Mesendoderm (in vitro differentiated cells): ENCODE results near the gene BEND3.
"Not testable (repeated sequence)": the region's sequence is repeated elsewhere in the genome, so short reads cannot be mapped to it uniquely, and the experiment has no call there.

Experiments
- DNase-seq: peaks from one replicate; pipeline ENCODE4 v3.0.0; 2013
- H2AK5ac ChIP-seq: 2 replicates; pipeline ENCODE4 v1.6.1; 2013; ENCODE audit warnings: low read length, inconsistent platforms
- H2BK120ac ChIP-seq: 2 replicates; pipeline ENCODE4 v1.6.1; 2013; ENCODE audit warnings: low read depth, mild to moderate bottlenecking, low read length, moderate library complexity, mixed read lengths
- H2BK15ac ChIP-seq: replicated peaks from 2 replicates; pipeline ENCODE4 v1.6.1; 2013; ENCODE audit warnings: low read depth, mild to moderate bottlenecking, moderate library complexity
- H2BK5ac ChIP-seq: 2 replicates; pipeline ENCODE4 v1.6.1; 2013; ENCODE audit warnings: low read length, inconsistent platforms
- H3K18ac ChIP-seq: 2 replicates; pipeline ENCODE4 v1.6.1; 2013; ENCODE audit warnings: mild to moderate bottlenecking, low read length, mixed read lengths
- H3K23ac ChIP-seq: one replicate; pipeline ENCODE4 v1.6.1; 2013; ENCODE audit warnings: low read length
- H3K27ac ChIP-seq: 2 replicates; pipeline ENCODE4 v1.5.1; 2013; ENCODE audit warnings: low read depth, mild to moderate bottlenecking, inconsistent platforms, low read length, moderate library complexity
- H3K27me3 ChIP-seq: 2 replicates; pipeline ENCODE4 v1.6.1; 2013; ENCODE audit warnings: low read length, control low read depth, mild to moderate bottlenecking, inconsistent platforms; ENCODE audit not compliant: insufficient read depth, poor library complexity
- H3K36me3 ChIP-seq: 2 replicates; pipeline ENCODE4 v1.6.1; 2013; ENCODE audit warnings: low read length, inconsistent platforms; ENCODE audit not compliant: control insufficient read depth, insufficient read depth
- H3K4ac ChIP-seq: one replicate; pipeline ENCODE4 v1.6.1; 2013; ENCODE audit warnings: low read depth, mild to moderate bottlenecking, low read length, moderate library complexity
- H3K4me1 ChIP-seq: 2 replicates; pipeline ENCODE4 v1.6.1; 2013; ENCODE audit warnings: low read depth, low read length, inconsistent platforms; ENCODE audit not compliant: control insufficient read depth
- H3K4me2 ChIP-seq: 2 replicates; pipeline ENCODE4 v1.6.1; 2013; ENCODE audit warnings: low read length
- H3K4me3 ChIP-seq: 2 replicates; pipeline ENCODE4 v1.5.1; 2013; ENCODE audit warnings: mild to moderate bottlenecking, low read length
- H3K56ac ChIP-seq: one replicate; pipeline ENCODE4 v1.6.1; 2013; ENCODE audit warnings: low read length
- H3K79me1 ChIP-seq: 2 replicates; pipeline ENCODE4 v1.6.1; 2013; ENCODE audit warnings: low read length, inconsistent platforms
- H3K79me2 ChIP-seq: 2 replicates; pipeline ENCODE4 v1.6.1; 2013; ENCODE audit warnings: mild to moderate bottlenecking, low read length; ENCODE audit not compliant: control insufficient read depth, insufficient read depth
- H3K9ac ChIP-seq: 2 replicates; pipeline ENCODE4 v1.6.1; 2013; ENCODE audit warnings: low read length, inconsistent platforms
- H4K5ac ChIP-seq: one replicate; pipeline ENCODE4 v1.6.1; 2013; ENCODE audit warnings: low read length
- H4K8ac ChIP-seq: one replicate; pipeline ENCODE4 v1.6.1; 2013; ENCODE audit warnings: low read depth, mild to moderate bottlenecking, control low read depth, low read length, moderate library complexity
- WGBS: extraction: QIAGEN DNeasy Blood & Tissue Kit; methylation state at CpG from one replicate; pipeline ENCODE4 v1.1.7; 2013; ENCODE audit warnings: low lambda C conversion rate, missing lambda C conversion rate; ENCODE audit not compliant: insufficient coverage; ENCODE audit errors: extremely low coverage; 5-methylcytosine and 5-hydroxymethylcytosine counted together

The BEND3 gene

DNA sequence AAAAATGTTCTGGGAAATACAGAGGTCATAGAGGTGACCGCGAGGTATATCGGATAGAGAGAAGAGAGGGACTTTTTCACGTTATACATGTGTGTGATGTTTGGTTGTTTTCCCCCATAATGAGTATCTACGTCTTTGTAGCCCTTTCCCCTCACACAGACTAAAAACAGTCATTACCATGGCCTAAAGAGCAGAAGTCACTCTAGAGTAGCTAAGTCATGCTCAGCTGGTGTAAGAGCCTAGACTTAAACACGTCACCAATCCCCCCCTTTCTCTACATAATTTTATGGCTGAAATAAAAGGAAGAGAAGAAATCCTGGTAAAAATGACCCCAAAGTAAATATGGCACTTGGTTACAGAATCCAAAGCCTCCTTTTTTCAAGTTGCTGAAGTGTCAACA, 6.0 kb upstream of the BEND3 start:
- no CpG with 5 or more reads among the region's 6 CpGs for WGBS
- no peaks in the 10 kb centered on the region for H3K36me3 ChIP-seq
- H3K4ac ChIP-seq: no peak overlapping the region
- H3K23ac ChIP-seq: no peak overlapping the region
- H4K5ac ChIP-seq: no peak overlapping the region
- H3K56ac ChIP-seq: peak overlapping the region; percentile 73
- peaks cover 5% of the 10 kb centered on the region for H3K4me1 ChIP-seq
- H2AK5ac ChIP-seq: no peak overlapping the region
- no peak overlapping the region for H3K9ac ChIP-seq
- no peaks in the 10 kb centered on the region for H3K79me2 ChIP-seq
- peak overlapping the region; percentile 93 for H3K18ac ChIP-seq
- H3K27ac ChIP-seq: no peak overlapping the region
- DNase-seq: no peak
- no peak overlapping the region for H3K4me2 ChIP-seq
- no peak overlapping the region for H4K8ac ChIP-seq
- no peak overlapping the region for H2BK120ac ChIP-seq
- H3K79me1 ChIP-seq: no peaks in the 10 kb centered on the region
- H2BK15ac ChIP-seq: no peak overlapping the region
- no peaks in the 10 kb centered on the region for H3K27me3 ChIP-seq
- H2BK5ac ChIP-seq: peak overlapping the region; percentile 73
- no peak overlapping the region for H3K4me3 ChIP-seq

GRCh38 chr6:107120404-107120803, 5.1 kb upstream of the BEND3 start:
- no peak overlapping the region for H3K18ac ChIP-seq
- H2BK15ac ChIP-seq: no peak overlapping the region
- H3K4ac ChIP-seq: no peak overlapping the region
- no peak overlapping the region for H3K27ac ChIP-seq
- no peaks in the 10 kb centered on the region for H3K27me3 ChIP-seq
- DNase-seq: no peak
- H2AK5ac ChIP-seq: no peak overlapping the region
- no peak overlapping the region for H4K8ac ChIP-seq
- H4K5ac ChIP-seq: no peak overlapping the region
- H3K4me1 ChIP-seq: peaks cover 5% of the 10 kb centered on the region
- WGBS: no CpG with 5 or more reads among the region's 4 CpGs
- no peak overlapping the region for H3K23ac ChIP-seq
- H3K56ac ChIP-seq: no peak overlapping the region
- no peaks in the 10 kb centered on the region for H3K79me2 ChIP-seq
- H3K4me3 ChIP-seq: no peak overlapping the region
- H3K9ac ChIP-seq: no peak overlapping the region
- H3K36me3 ChIP-seq: no peaks in the 10 kb centered on the region
- no peak overlapping the region for H2BK120ac ChIP-seq
- no peak overlapping the region for H3K4me2 ChIP-seq
- no peaks in the 10 kb centered on the region for H3K79me1 ChIP-seq
- no peak overlapping the region for H2BK5ac ChIP-seq

GRCh38 chr6:107118976-107119375, 3.7 kb upstream of the BEND3 start:
- Histone ChIP-seq H3K56ac (peak overlapping the region; percentile 70), H2BK5ac (no peak overlapping the region), H2AK5ac (peak overlapping the region; percentile 69), H3K27ac (no peak overlapping the region), H2BK120ac (no peak overlapping the region), H2BK15ac (no peak overlapping the region), H4K5ac (no peak overlapping the region), H3K27me3 (no peaks in the 10 kb centered on the region), H3K79me2 (no peaks in the 10 kb centered on the region), H3K4ac (no peak overlapping the region), H3K36me3 (no peaks in the 10 kb centered on the region), H4K8ac (no peak overlapping the region), H3K4me3 (no peak overlapping the region), H3K79me1 (no peaks in the 10 kb centered on the region), H3K23ac (no peak overlapping the region), H3K9ac (no peak overlapping the region), H3K4me1 (peaks cover 5% of the 10 kb centered on the region), H3K18ac (no peak overlapping the region), H3K4me2 (no peak overlapping the region)
- no CpG with 5 or more reads among the region's 2 CpGs for WGBS
- DNase-seq: peak; percentile 35

DNA sequence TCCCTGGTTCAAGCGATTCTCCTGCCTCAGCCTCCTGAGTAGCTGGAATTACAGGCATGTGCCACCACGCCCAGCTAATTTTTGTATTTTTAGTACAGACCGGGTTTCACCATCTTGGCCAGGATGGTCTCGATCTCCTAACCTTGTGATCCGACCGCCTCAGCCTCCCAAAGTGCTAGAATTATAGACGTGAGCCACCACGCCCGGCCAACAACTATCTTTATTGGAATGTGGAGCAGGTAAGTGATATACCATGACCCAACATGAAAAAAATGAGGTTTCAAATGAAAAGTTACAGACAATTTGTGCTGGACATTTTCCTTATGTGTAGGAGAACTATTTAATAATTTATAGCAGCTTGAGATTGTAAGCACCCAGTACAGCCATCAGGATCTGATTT, 3.2 kb upstream of the BEND3 start:
- not testable (repeated sequence) for H3K56ac ChIP-seq, H4K5ac ChIP-seq, DNase-seq, H3K4me2 ChIP-seq, H4K8ac ChIP-seq, H3K4ac ChIP-seq, H2BK120ac ChIP-seq, H3K36me3 ChIP-seq, H3K4me1 ChIP-seq, H3K27ac ChIP-seq, H3K27me3 ChIP-seq, H3K79me1 ChIP-seq, H3K23ac ChIP-seq, H3K4me3 ChIP-seq, H2BK15ac ChIP-seq, H2AK5ac ChIP-seq, H2BK5ac ChIP-seq, H3K79me2 ChIP-seq, H3K9ac ChIP-seq, H3K18ac ChIP-seq
- WGBS: no CpG with 5 or more reads among the region's 9 CpGs

DNA sequence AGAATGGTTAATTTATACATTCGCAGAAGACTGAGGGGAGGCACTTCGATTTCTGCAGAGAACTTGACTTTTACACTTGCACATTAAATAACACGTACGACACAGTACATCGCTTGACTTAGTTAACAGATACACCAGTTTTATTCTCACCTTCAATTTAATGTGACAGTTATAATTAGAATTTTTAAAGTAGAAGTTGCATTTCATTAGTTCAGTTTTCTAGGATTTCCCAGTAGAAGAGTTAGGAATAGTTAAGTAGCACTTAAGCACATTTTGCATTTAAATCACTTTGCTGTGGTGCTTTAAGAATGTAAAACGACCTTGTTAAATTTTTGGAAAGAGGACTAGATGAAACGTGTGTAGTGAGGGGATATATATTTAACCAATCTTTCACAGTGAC, 1.6 kb upstream of the BEND3 start:
- Histone ChIP-seq H2AK5ac (no peak overlapping the region), H2BK15ac (no peak overlapping the region), H3K18ac (peak overlapping the region; percentile 100), H3K4me1 (peaks cover 4% of the 10 kb centered on the region), H2BK120ac (no peak overlapping the region), H3K4ac (no peak overlapping the region), H3K36me3 (no peaks in the 10 kb centered on the region), H3K27me3 (no peaks in the 10 kb centered on the region), H2BK5ac (no peak overlapping the region), H3K4me3 (no peak overlapping the region), H3K27ac (no peak overlapping the region), H3K79me2 (peaks cover 11% of the 10 kb centered on the region), H3K56ac (no peak overlapping the region), H3K79me1 (peaks cover 2% of the 10 kb centered on the region), H4K5ac (no peak overlapping the region), H3K4me2 (no peak overlapping the region), H3K9ac (no peak overlapping the region), H3K23ac (no peak overlapping the region), H4K8ac (no peak overlapping the region)
- no peak for DNase-seq
- no CpG with 5 or more reads among the region's 7 CpGs for WGBS

- Histone ChIP-seq H3K79me2 (peaks cover 12% of the 10 kb centered on the region), H3K18ac (peak overlapping the region; percentile 100), H3K56ac (peak overlapping the region; percentile 96), H3K79me1 (peaks cover 2% of the 10 kb centered on the region), H3K23ac (no peak overlapping the region), H3K36me3 (no peaks in the 10 kb centered on the region), H2BK15ac (peak overlapping the region; percentile 79), H2BK5ac (no peak overlapping the region), H4K5ac (no peak overlapping the region), H3K4me2 (peak overlapping the region; percentile 51), H2AK5ac (no peak overlapping the region), H4K8ac (peak overlapping the region; percentile 76), H3K4ac (peak overlapping the region; percentile 92), H3K4me3 (no peak overlapping the region), H3K9ac (peak overlapping the region; percentile 96), H2BK120ac (peak overlapping the region; percentile 85), H3K4me1 (peaks cover 2% of the 10 kb centered on the region), H3K27ac (peak overlapping the region; percentile 100), H3K27me3 (no peaks in the 10 kb centered on the region)
- DNase-seq: peak; percentile 92
- no CpG with 5 or more reads among the region's 15 CpGs for WGBS
Observed at GRCh38 chr6:107116328-107116892, 1.1 kb upstream of the BEND3 start.
